Neural cell (in vitro differentiated cells): Measurements from ENCODE around the gene ELMO2. TPM values are rescaled to one million over a fixed set of nuclear protein-coding genes. Genes with fewer than 3 reads are reported as not detected.
A peak's percentile ranks its signal among the peaks of the same experiment; 100 is the strongest.

Experiments
- H2AFZ ChIP-seq: fragments of 200-600, 300-800 bp; sonication (generic), shearing (Covaris generic); 2 replicates; pipeline ENCODE4 v1.6.0; 2014; ENCODE audit warnings: low read depth, mild to moderate bottlenecking, antibody characterized with exemption, low read length, moderate library complexity
- H3F3A ChIP-seq: fragments of 200-600 bp; shearing (Covaris generic); 2 replicates; pipeline ENCODE4 v1.6.1; 2016; ENCODE audit warnings: mild to moderate bottlenecking, moderate library complexity, mixed read lengths, antibody characterized with exemption, low read length; ENCODE audit not compliant: insufficient read depth, poor library complexity, severe bottlenecking
- H3K27ac ChIP-seq: fragments of 200-600, 300-800 bp; sonication (generic), shearing (Covaris generic); 2 replicates; pipeline ENCODE4 v1.5.1; 2014; ENCODE audit warnings: mild to moderate bottlenecking, low read length, moderate library complexity
- H3K27me3 ChIP-seq: fragments of 300-800, 200-600 bp; sonication (generic), shearing (Covaris generic); 2 replicates; pipeline ENCODE4 v1.6.0; 2014; ENCODE audit warnings: mild to moderate bottlenecking, low read depth, low read length, moderate library complexity; ENCODE audit not compliant: insufficient read depth
- H3K36me3 ChIP-seq: fragments of 300-800, 200-600 bp; sonication (generic), shearing (Covaris generic); 2 replicates; pipeline ENCODE4 v1.5.1; 2014; ENCODE audit warnings: mild to moderate bottlenecking, antibody characterized with exemption, low read length, moderate library complexity; ENCODE audit not compliant: insufficient read depth
- H3K4me2 ChIP-seq: fragments of 300-800, 200-600 bp; sonication (generic), shearing (Covaris generic); 2 replicates; pipeline ENCODE4 v1.6.0; 2014; ENCODE audit warnings: mild to moderate bottlenecking, low read length
- H3K4me3 ChIP-seq: fragments of 300-800, 200-600 bp; sonication (generic), shearing (Covaris generic); 2 replicates; pipeline ENCODE4 v1.5.1; 2014; ENCODE audit warnings: mild to moderate bottlenecking, low read length, moderate library complexity
- H3K79me2 ChIP-seq: fragments of 200-600 bp; shearing (Covaris generic); replicated peaks from 2 replicates; pipeline ENCODE4 v1.6.0; 2014; ENCODE audit warnings: mild to moderate bottlenecking, low read length, moderate library complexity; ENCODE audit not compliant: insufficient read depth
- H3K9ac ChIP-seq: fragments of 300-800, 200-600 bp; sonication (generic), shearing (Covaris generic); 2 replicates; pipeline ENCODE4 v1.6.1; 2016; ENCODE audit warnings: mild to moderate bottlenecking, low read length, mixed read lengths
- H3K9me2 ChIP-seq: fragments of 200-600 bp; shearing (Covaris generic); 2 replicates; pipeline ENCODE4 v1.6.1; 2016; ENCODE audit warnings: mild to moderate bottlenecking, low read length, mixed read lengths; ENCODE audit not compliant: insufficient read depth
- H3K9me3 ChIP-seq: fragments of 200-600, 300-800 bp; sonication (generic), shearing (Covaris generic); 2 replicates; pipeline ENCODE4 v1.6.1; 2016; ENCODE audit warnings: mild to moderate bottlenecking, mixed run types, low read length, moderate library complexity, mixed read lengths
- H4K20me1 ChIP-seq: fragments of 200-600 bp; shearing (Covaris generic); 2 replicates; pipeline ENCODE4 v1.6.1; 2016; ENCODE audit warnings: mild to moderate bottlenecking, mixed run types; ENCODE audit not compliant: insufficient read depth
- CTCF ChIP-seq: fragments of 450-650 bp; IDR thresholded peaks from 2 replicates; pipeline ENCODE4 v1.5.1; 2014; ENCODE audit warnings: antibody characterized with exemption, mild to moderate bottlenecking, moderate library complexity; ENCODE audit not compliant: poor library complexity, severe bottlenecking
- EP300 ChIP-seq: fragments of 450-650 bp; conservative IDR thresholded peaks from 2 replicates; pipeline ENCODE4 v1.6.1; 2014; ENCODE audit warnings: antibody characterized with exemption, mild to moderate bottlenecking, moderate library complexity; ENCODE audit not compliant: poor library complexity, severe bottlenecking
- EZH2 ChIP-seq: fragments of 200-600, 300-800 bp; shearing (Covaris generic), sonication (generic); IDR thresholded peaks from 2 replicates; pipeline ENCODE4 v1.6.1; 2014; ENCODE audit warnings: antibody characterized with exemption, low read length, borderline replicate concordance, mild to moderate bottlenecking; ENCODE audit not compliant: insufficient read depth, poor library complexity, severe bottlenecking
- MXI1 ChIP-seq: fragments of 450-650 bp; conservative IDR thresholded peaks from 2 replicates; pipeline ENCODE4 v1.6.1; 2014; ENCODE audit warnings: antibody characterized with exemption, mild to moderate bottlenecking; ENCODE audit not compliant: poor library complexity, severe bottlenecking
- POLR2AphosphoS5 ChIP-seq: IDR thresholded peaks from 2 replicates; pipeline ENCODE4 v1.6.1; 2012
- RAD21 ChIP-seq: fragments of 450-650 bp; conservative IDR thresholded peaks from 2 replicates; pipeline ENCODE4 v1.6.1; 2014; ENCODE audit warnings: antibody characterized with exemption, mild to moderate bottlenecking, moderate library complexity
- REST ChIP-seq: IDR thresholded peaks from 2 replicates; pipeline ENCODE4 v1.6.1; 2012; ENCODE audit warnings: borderline replicate concordance
- SMC3 ChIP-seq: fragments of 450-650 bp; conservative IDR thresholded peaks from 2 replicates; pipeline ENCODE4 v1.6.1; 2014; ENCODE audit warnings: antibody characterized with exemption, mild to moderate bottlenecking, moderate library complexity; ENCODE audit not compliant: poor library complexity
- TAF1 ChIP-seq: IDR thresholded peaks from 2 replicates; pipeline ENCODE4 v1.6.1; 2012; ENCODE audit warnings: low read depth
- polyA plus RNA-seq: library from polyadenylated mRNA; depleted of rRNA; stranded (reverse); fragments of >200 nt; gene quantifications from 2 replicates; pipeline ENCODE4 v1.2.3, GENCODE V29; 2014

The ELMO2 gene
- polyA plus RNA-seq, 1 donor from 2014 or later, result 72.0 TPM

GRCh38 chr20:46342010-46342378, 64.4 kb downstream of the ELMO2 start (continued):
- TF ChIP-seq SMC3 (no peak), EZH2 (no peak)

GRCh38 chr20:46341074-46342009, 65.1 kb downstream of the ELMO2 start:
- H3K9ac ChIP-seq, result peak overlapping the region; percentile 5
- H3F3A ChIP-seq, result no peaks in the 10 kb centered on the region
- no peak overlapping the region for H3K4me2 ChIP-seq
- TF ChIP-seq POLR2AphosphoS5, result no peak
- TF ChIP-seq REST, result no peak
- TF ChIP-seq MXI1, result peak; percentile 38
- no peak for TF ChIP-seq CTCF
- TF ChIP-seq EP300, result no peak
- TF ChIP-seq TAF1, result no peak
- no peak for TF ChIP-seq SMC3
- no peak for TF ChIP-seq RAD21
- no peak for TF ChIP-seq EZH2
- no peaks in the 10 kb centered on the region for H3K9me2 ChIP-seq
- H3K9me3 ChIP-seq, result no peaks in the 10 kb centered on the region
- no peaks in the 10 kb centered on the region for H3K27me3 ChIP-seq
- no peak overlapping the region for H3K4me3 ChIP-seq
- no peaks in the 10 kb centered on the region for H3K36me3 ChIP-seq
- no peak overlapping the region for H2AFZ ChIP-seq
- no peak overlapping the region for H3K27ac ChIP-seq
- no peaks in the 10 kb centered on the region for H3K79me2 ChIP-seq
- H4K20me1 ChIP-seq, result no peaks in the 10 kb centered on the region

GRCh38 chr20:46339037-46339436, 67.4 kb downstream of the ELMO2 start:
- no peaks in the 10 kb centered on the region for H3K9me3 ChIP-seq
- no peak overlapping the region for H3K9ac ChIP-seq
- no peak for TF ChIP-seq CTCF
- TF ChIP-seq RAD21, result no peak
- no peak for TF ChIP-seq POLR2AphosphoS5
- no peak for TF ChIP-seq REST
- TF ChIP-seq MXI1, result no peak
- TF ChIP-seq EZH2, result no peak
- TF ChIP-seq SMC3, result no peak
- no peak for TF ChIP-seq TAF1
- TF ChIP-seq EP300, result no peak
- H3K36me3 ChIP-seq, result no peaks in the 10 kb centered on the region
- no peak overlapping the region for H2AFZ ChIP-seq
- H3K4me2 ChIP-seq, result no peak overlapping the region
- H3K79me2 ChIP-seq, result no peaks in the 10 kb centered on the region
- no peaks in the 10 kb centered on the region for H3K27me3 ChIP-seq
- no peaks in the 10 kb centered on the region for H3K9me2 ChIP-seq
- no peak overlapping the region for H3K4me3 ChIP-seq
- H3K27ac ChIP-seq, result no peak overlapping the region
- no peaks in the 10 kb centered on the region for H3F3A ChIP-seq
- H4K20me1 ChIP-seq, result no peaks in the 10 kb centered on the region
